HG02610 (cell line): Measurements from ENCODE around the gene TEX264.

Experiments
- ATAC-seq: cut with Tn5 transposase; IDR thresholded peaks from one replicate; pipeline ENCODE4 v1.9.1; 2021; ENCODE audit warnings: mild to moderate bottlenecking, moderate library complexity; ENCODE audit not compliant: unreplicated experiment

TEX264 gene

GRCh38 chr3:51673802-51674654 is 3.0 kb downstream of the TEX264 start:
- ATAC-seq: no peak

GRCh38 chr3:51675201-51675611 is 4.2 kb downstream of the TEX264 start:
- no peak for ATAC-seq

DNA sequence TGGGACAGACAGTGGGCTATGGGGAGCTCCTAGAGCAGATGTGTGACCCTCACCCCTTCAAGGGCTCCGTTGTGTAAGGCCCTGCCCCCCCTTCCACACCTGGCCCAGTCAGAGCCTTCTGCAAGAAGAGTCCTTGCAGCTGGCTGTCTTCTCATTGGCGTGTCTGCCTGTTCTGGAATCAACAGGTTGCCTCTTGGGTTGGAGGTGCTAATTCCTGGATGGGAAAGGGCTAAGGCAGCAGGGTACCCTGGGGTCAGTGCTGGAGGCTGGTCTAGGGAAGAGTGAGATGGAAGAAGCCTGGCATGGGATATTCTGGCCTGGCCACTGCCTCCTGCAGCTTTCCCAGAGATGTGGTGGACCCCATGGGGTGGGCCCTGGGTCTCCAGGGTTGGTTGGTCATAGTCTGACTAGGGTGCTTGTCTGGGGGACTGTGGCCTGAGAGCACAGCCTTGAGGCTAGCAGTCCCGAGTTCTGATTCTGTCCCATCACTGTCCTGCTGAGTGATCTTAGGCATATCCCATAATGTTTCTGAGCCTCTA is 5.1 kb downstream of the TEX264 start:
- ATAC-seq: no peak

GRCh38 chr3:51677358-51677757 is 6.3 kb downstream of the TEX264 start:
- no peak for ATAC-seq

DNA sequence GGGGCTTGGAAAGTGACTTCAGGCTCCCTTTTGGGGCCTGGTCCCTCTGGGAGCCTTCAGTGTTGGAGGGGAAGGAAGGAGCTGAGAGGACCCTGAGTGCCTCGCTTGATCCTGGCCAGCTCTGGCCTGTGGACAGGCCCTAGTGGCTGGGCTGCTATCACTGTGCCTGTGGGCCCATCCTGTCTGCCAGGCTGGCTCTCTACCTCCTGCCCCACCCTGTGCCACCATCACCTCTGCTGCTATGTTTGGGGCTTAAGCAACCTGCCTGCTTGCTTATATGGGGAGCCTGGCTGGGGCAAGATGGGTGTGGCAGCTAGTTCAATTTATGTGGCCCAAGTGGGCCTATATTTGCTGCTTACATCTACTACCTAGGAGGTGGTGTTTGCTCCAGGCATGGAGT is 7.1 kb downstream of the TEX264 start:
- ATAC-seq: no peak

GRCh38 chr3:51678641-51679040 is 7.6 kb downstream of the TEX264 start:
- no peak for ATAC-seq

DNA sequence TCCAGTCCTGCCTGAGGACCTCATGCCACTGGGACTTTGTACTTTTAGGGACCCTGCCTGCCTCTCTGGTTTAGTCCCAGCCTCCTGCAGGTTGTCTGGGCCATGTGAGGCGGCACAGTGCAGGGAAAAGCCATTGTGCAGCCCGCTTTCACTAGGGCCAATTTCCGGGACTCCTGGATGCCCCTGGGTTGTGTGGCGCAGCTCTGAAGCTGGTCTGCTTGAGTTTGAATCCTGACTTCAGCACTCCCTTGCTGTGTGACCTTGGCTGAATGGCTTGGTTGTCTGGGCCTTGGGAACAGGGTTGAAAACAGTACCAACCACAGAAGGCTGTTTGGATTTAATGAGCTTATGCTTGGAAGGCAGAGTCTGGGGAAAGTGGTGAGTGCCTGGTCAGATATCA is 8.3 kb downstream of the TEX264 start:
- ATAC-seq: no peak

GRCh38 chr3:51679777-51680176 is 8.7 kb downstream of the TEX264 start:
- no peak for ATAC-seq

DNA sequence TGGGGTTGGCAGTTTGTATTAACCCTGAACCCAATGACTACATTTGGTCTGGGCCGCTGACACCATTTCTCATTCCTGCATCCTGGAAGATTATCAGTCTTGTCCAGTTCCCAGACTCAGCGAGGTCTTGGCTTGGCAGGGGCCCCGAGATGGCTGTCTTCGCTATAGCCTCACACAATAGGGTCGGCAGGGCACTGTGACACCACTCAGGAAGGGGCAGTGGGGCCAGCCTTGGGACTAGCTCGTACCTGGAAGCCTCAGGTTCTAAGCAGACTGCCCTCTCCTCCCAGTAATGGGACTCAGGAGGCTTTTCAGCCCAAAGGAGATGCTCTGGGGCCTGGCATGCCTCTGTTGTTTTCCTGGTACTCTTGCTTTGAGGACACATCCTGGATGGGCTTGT is 9.1 kb downstream of the TEX264 start:
- no peak for ATAC-seq

- no peak for ATAC-seq
Measured at GRCh38 chr3:51680663-51681230, 9.7 kb downstream of the TEX264 start.

GRCh38 chr3:51681453-51681852 is 10.4 kb downstream of the TEX264 start:
- no peak for ATAC-seq

GRCh38 chr3:51682079-51682478 is 11.0 kb downstream of the TEX264 start:
- peak; percentile 76 for ATAC-seq

DNA sequence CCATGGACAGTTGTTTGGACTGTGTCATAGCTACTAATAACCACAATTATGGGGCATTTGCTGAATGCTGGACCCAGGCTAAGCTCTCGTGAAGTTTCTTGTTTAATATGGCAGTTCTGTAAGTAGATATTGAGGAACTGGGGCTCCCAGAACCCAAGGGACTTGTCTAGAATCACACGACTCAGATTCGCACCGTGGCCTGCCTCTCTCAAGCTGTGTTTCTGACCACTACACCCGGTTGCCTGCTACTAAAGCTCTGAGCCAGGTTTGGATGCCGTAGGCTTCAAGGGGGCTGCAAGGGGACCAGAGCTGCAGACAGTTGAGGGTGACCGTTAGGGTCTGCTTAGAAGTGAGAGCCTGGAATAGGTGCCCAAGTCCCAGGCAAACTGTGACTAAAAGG is 11.5 kb downstream of the TEX264 start:
- ATAC-seq: no peak

DNA sequence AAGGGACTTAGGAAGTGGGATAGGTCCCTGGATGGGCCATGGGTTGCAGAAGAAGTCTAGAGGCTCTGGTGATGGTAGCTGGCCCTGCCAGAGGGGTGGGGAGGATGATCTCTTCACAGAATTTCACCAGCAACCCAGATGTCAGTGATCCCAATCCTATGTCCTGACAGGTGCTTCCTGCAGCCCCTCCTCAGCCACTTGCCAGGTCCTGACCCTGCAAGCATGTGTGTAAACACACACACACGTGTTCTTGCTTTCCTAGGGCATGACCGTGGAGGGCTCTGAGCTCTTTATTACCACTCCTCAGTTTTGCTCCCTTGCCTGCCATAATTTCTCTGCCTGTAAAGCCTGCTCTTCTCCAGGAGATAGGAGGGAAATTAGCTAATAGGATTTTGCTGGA is 12.5 kb downstream of the TEX264 start:
- ATAC-seq: no peak

- no peak for ATAC-seq
Measured at GRCh38 chr3:51684971-51685751, 14.1 kb downstream of the TEX264 start.

DNA sequence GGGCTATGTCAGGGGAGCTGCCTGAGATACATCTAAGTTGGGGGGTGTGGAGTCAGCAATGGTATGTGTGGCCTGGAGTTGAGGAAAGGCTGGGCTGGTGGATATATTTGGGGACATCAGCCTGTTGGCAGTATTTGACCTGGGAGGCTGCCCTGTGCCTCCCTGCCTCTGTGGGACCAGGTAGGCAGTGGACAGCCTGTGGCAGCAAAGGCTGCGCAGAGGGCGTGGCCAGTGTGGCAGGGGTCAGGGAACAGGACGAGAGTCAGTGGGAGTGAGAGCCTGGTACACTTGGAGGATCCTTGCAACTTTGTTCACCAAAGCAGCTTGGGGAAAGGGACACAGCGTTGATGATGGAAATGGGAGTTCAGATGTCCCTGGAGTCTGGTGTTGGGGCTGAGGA is 15.0 kb downstream of the TEX264 start:
- no peak for ATAC-seq

DNA sequence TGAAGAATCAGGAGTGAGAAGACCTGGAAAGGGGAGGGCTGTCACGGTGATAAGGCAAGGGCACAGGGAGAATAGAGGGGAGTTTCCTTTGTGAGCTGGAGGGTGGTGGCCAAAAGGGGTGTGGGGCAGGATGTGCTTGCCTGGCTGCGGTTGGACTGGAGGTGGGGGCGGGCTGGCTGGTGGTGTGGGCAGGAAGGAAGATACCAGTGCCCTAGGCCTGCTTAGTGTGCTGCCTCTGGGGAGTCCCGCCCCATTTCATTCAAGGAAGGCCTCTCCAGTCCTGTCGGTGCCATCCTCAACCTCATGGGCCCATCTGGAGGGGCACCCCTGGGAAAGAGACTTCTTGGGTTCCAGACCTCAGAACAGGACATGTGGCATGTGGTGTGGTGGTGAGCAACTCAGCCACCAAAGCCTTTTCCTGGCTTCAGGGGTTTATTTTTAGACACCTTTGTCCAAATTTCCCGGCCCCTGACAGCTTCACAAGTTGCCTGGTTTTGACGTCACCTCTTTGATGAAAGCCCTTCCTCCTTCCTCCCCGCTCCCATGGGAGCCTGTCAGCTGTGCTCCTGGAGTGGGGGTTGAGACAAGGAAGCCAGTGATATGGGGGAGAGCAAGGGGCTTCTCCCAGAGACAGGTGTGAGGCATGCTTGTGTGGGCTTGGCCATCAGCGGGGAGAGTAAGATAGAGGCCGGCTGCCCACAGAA is 15.6 kb downstream of the TEX264 start:
- ATAC-seq: peak; percentile 49

- no peak for ATAC-seq
Measured at GRCh38 chr3:51687431-51688205, 16.6 kb downstream of the TEX264 start.

GRCh38 chr3:51688206-51688600 is 17.2 kb downstream of the TEX264 start:
- ATAC-seq: no peak

- no peak for ATAC-seq
Measured at GRCh38 chr3:51691021-51691420, 20.0 kb downstream of the TEX264 start.
